ENCODE measurements around the gene SEC22A.

SEC22A gene

GRCh38 chr3:123296836-123297626 is 95.3 kb downstream of the SEC22A start:
- H3K27ac ChIP-seq: no peak overlapping the region
- no peak for DNase-seq (ENCODE audit: low spot score)
- H3K4me3 ChIP-seq: no peak overlapping the region
- no peak for TF ChIP-seq CTCF (IDR thresholded peaks at IDR 0.05)

- no peak overlapping the region for H3K27ac ChIP-seq
- DNase-seq (ENCODE audit: low spot score): no peak
- no peak for TF ChIP-seq CTCF (IDR thresholded peaks at IDR 0.05)
- H3K4me3 ChIP-seq: no peak overlapping the region
These were observed 95.8 kb downstream of the SEC22A start for GRCh38 chr3:123297627-123297899.

GRCh38 chr3:123298903-123299302 is 97.2 kb downstream of the SEC22A start:
- Histone ChIP-seq H3K27ac (no peak overlapping the region), H3K4me3 (no peak overlapping the region)
- TF ChIP-seq CTCF (IDR thresholded peaks at IDR 0.05): no peak
- DNase-seq (ENCODE audit: low spot score): no peak

- Histone ChIP-seq H3K4me3 (no peak overlapping the region), H3K27ac (no peak overlapping the region)
- no peak for DNase-seq (ENCODE audit: low spot score)
- TF ChIP-seq CTCF (IDR thresholded peaks at IDR 0.05): no peak
These were observed 97.8 kb downstream of the SEC22A start for GRCh38 chr3:123299581-123299980.

- Histone ChIP-seq H3K27ac (no peak overlapping the region), H3K4me3 (no peak overlapping the region)
- no peak for TF ChIP-seq CTCF (IDR thresholded peaks at IDR 0.05)
- DNase-seq (ENCODE audit: low spot score): no peak
These were observed 98.3 kb downstream of the SEC22A start for GRCh38 chr3:123300056-123300455.

GRCh38 chr3:123300583-123300982 is 98.8 kb downstream of the SEC22A start:
- Histone ChIP-seq H3K4me3 (no peak overlapping the region), H3K27ac (no peak overlapping the region)
- no peak for DNase-seq (ENCODE audit: low spot score)
- TF ChIP-seq CTCF (IDR thresholded peaks at IDR 0.05): no peak
